ENCODE measurements around the gene ANKRD62.

ANKRD62 gene

GRCh38 chr18:12056034-12056883 is 37.4 kb upstream of the ANKRD62 start:
- no peaks in the 10 kb centered on the region for H3K27me3 ChIP-seq (ENCODE audit: control insufficient read depth, insufficient read depth, low read length, poor library complexity, severe bottlenecking)
- no peaks in the 10 kb centered on the region for H3K36me3 ChIP-seq (ENCODE audit: control insufficient read depth, insufficient read depth, low read length)
- 87 to 90% methylated on average over 13 to 14 of the region's 14 CpGs for WGBS, 2 experiments
- no peaks in the 10 kb centered on the region for H3K4me1 ChIP-seq (ENCODE audit: control insufficient read depth, insufficient read depth, low read length)
- no peaks in the 10 kb centered on the region for H3K9me3 ChIP-seq (ENCODE audit: control insufficient read depth, low read length)
- no peak overlapping the region for H3K27ac ChIP-seq (ENCODE audit: insufficient read depth, low read depth, low read length, poor library complexity, severe bottlenecking)
- no peak overlapping the region for H3K4me3 ChIP-seq (ENCODE audit: insufficient read depth, low read depth, low read length)

- WGBS, 2 experiments = 86 to 89% methylated on average over 14 of the region's 14 CpGs
- Histone ChIP-seq H3K27me3 (ENCODE audit: control insufficient read depth, insufficient read depth, low read length, poor library complexity, severe bottlenecking) (no peaks in the 10 kb centered on the region), H3K4me1 (ENCODE audit: control insufficient read depth, insufficient read depth, low read length) (no peaks in the 10 kb centered on the region), H3K4me3 (ENCODE audit: insufficient read depth, low read depth, low read length) (no peak overlapping the region), H3K9me3 (ENCODE audit: control insufficient read depth, low read length) (no peaks in the 10 kb centered on the region), H3K27ac (ENCODE audit: insufficient read depth, low read depth, low read length, poor library complexity, severe bottlenecking) (no peak overlapping the region), H3K36me3 (ENCODE audit: control insufficient read depth, insufficient read depth, low read length) (no peaks in the 10 kb centered on the region)
These were observed 36.7 kb upstream of the ANKRD62 start for GRCh38 chr18:12056884-12057402.

- Histone ChIP-seq H3K4me1 (ENCODE audit: control insufficient read depth, insufficient read depth, low read length) (no peaks in the 10 kb centered on the region), H3K4me3 (ENCODE audit: insufficient read depth, low read depth, low read length) (no peak overlapping the region), H3K36me3 (ENCODE audit: control insufficient read depth, insufficient read depth, low read length) (no peaks in the 10 kb centered on the region), H3K9me3 (ENCODE audit: control insufficient read depth, low read length) (no peaks in the 10 kb centered on the region), H3K27ac (ENCODE audit: insufficient read depth, low read depth, low read length, poor library complexity, severe bottlenecking) (no peak overlapping the region), H3K27me3 (ENCODE audit: control insufficient read depth, insufficient read depth, low read length, poor library complexity, severe bottlenecking) (no peaks in the 10 kb centered on the region)
- WGBS, 2 experiments = 77 to 79% methylated on average over 13 of the region's 14 CpGs
These were observed 36.1 kb upstream of the ANKRD62 start for GRCh38 chr18:12057419-12058039.

GRCh38 chr18:12059334-12060181 is 34.1 kb upstream of the ANKRD62 start:
- H3K36me3 ChIP-seq (ENCODE audit: control insufficient read depth, insufficient read depth, low read length) = no peaks in the 10 kb centered on the region
- no peak overlapping the region for H3K27ac ChIP-seq (ENCODE audit: insufficient read depth, low read depth, low read length, poor library complexity, severe bottlenecking)
- H3K9me3 ChIP-seq (ENCODE audit: control insufficient read depth, low read length) = no peaks in the 10 kb centered on the region
- WGBS, 2 experiments = 88 to 91% methylated on average over 16 of the region's 16 CpGs
- H3K4me3 ChIP-seq (ENCODE audit: insufficient read depth, low read depth, low read length) = no peak overlapping the region
- no peaks in the 10 kb centered on the region for H3K4me1 ChIP-seq (ENCODE audit: control insufficient read depth, insufficient read depth, low read length)
- H3K27me3 ChIP-seq (ENCODE audit: control insufficient read depth, insufficient read depth, low read length, poor library complexity, severe bottlenecking) = no peaks in the 10 kb centered on the region

GRCh38 chr18:12060182-12060870 is 33.3 kb upstream of the ANKRD62 start:
- WGBS, 2 experiments = 84 to 86% methylated on average over 20 of the region's 20 CpGs
- Histone ChIP-seq H3K9me3 (ENCODE audit: control insufficient read depth, low read length) (no peaks in the 10 kb centered on the region), H3K4me1 (ENCODE audit: control insufficient read depth, insufficient read depth, low read length) (no peaks in the 10 kb centered on the region), H3K27me3 (ENCODE audit: control insufficient read depth, insufficient read depth, low read length, poor library complexity, severe bottlenecking) (no peaks in the 10 kb centered on the region), H3K36me3 (ENCODE audit: control insufficient read depth, insufficient read depth, low read length) (no peaks in the 10 kb centered on the region), H3K27ac (ENCODE audit: insufficient read depth, low read depth, low read length, poor library complexity, severe bottlenecking) (no peak overlapping the region), H3K4me3 (ENCODE audit: insufficient read depth, low read depth, low read length) (no peak overlapping the region)

- H3K27ac ChIP-seq (ENCODE audit: insufficient read depth, low read depth, low read length, poor library complexity, severe bottlenecking) = no peak overlapping the region
- no peaks in the 10 kb centered on the region for H3K9me3 ChIP-seq (ENCODE audit: control insufficient read depth, low read length)
- H3K4me1 ChIP-seq (ENCODE audit: control insufficient read depth, insufficient read depth, low read length) = no peaks in the 10 kb centered on the region
- no peak overlapping the region for H3K4me3 ChIP-seq (ENCODE audit: insufficient read depth, low read depth, low read length)
- no peaks in the 10 kb centered on the region for H3K27me3 ChIP-seq (ENCODE audit: control insufficient read depth, insufficient read depth, low read length, poor library complexity, severe bottlenecking)
- H3K36me3 ChIP-seq (ENCODE audit: control insufficient read depth, insufficient read depth, low read length) = no peaks in the 10 kb centered on the region
- 90% methylated on average over 14 of the region's 14 CpGs for WGBS, 2 experiments
These were observed 32.0 kb upstream of the ANKRD62 start for GRCh38 chr18:12061685-12062084.

- Histone ChIP-seq H3K27me3 (ENCODE audit: control insufficient read depth, insufficient read depth, low read length, poor library complexity, severe bottlenecking) (no peaks in the 10 kb centered on the region), H3K36me3 (ENCODE audit: control insufficient read depth, insufficient read depth, low read length) (no peaks in the 10 kb centered on the region), H3K27ac (ENCODE audit: insufficient read depth, low read depth, low read length, poor library complexity, severe bottlenecking) (no peak overlapping the region), H3K4me3 (ENCODE audit: insufficient read depth, low read depth, low read length) (no peak overlapping the region), H3K9me3 (ENCODE audit: control insufficient read depth, low read length) (no peaks in the 10 kb centered on the region), H3K4me1 (ENCODE audit: control insufficient read depth, insufficient read depth, low read length) (no peaks in the 10 kb centered on the region)
- 79 to 81% methylated on average over 4 of the region's 4 CpGs for WGBS, 2 experiments
These were observed 30.7 kb upstream of the ANKRD62 start for GRCh38 chr18:12062974-12063373.

GRCh38 chr18:12064086-12064763 is 29.4 kb upstream of the ANKRD62 start:
- no peak overlapping the region for H3K27ac ChIP-seq (ENCODE audit: insufficient read depth, low read depth, low read length, poor library complexity, severe bottlenecking)
- H3K36me3 ChIP-seq (ENCODE audit: control insufficient read depth, insufficient read depth, low read length) = no peaks in the 10 kb centered on the region
- H3K4me3 ChIP-seq (ENCODE audit: insufficient read depth, low read depth, low read length) = no peak overlapping the region
- no peaks in the 10 kb centered on the region for H3K9me3 ChIP-seq (ENCODE audit: control insufficient read depth, low read length)
- no peaks in the 10 kb centered on the region for H3K27me3 ChIP-seq (ENCODE audit: control insufficient read depth, insufficient read depth, low read length, poor library complexity, severe bottlenecking)
- H3K4me1 ChIP-seq (ENCODE audit: control insufficient read depth, insufficient read depth, low read length) = no peaks in the 10 kb centered on the region
- WGBS, 2 experiments = 90 to 91% methylated on average over 7 of the region's 7 CpGs

GRCh38 chr18:12065397-12065796 is 28.2 kb upstream of the ANKRD62 start:
- H3K9me3 ChIP-seq (ENCODE audit: control insufficient read depth, low read length) = no peaks in the 10 kb centered on the region
- H3K36me3 ChIP-seq (ENCODE audit: control insufficient read depth, insufficient read depth, low read length) = no peaks in the 10 kb centered on the region
- no peaks in the 10 kb centered on the region for H3K27me3 ChIP-seq (ENCODE audit: control insufficient read depth, insufficient read depth, low read length, poor library complexity, severe bottlenecking)
- WGBS, 2 experiments = 84 to 86% methylated on average over 5 of the region's 5 CpGs
- no peak overlapping the region for H3K27ac ChIP-seq (ENCODE audit: insufficient read depth, low read depth, low read length, poor library complexity, severe bottlenecking)
- H3K4me1 ChIP-seq (ENCODE audit: control insufficient read depth, insufficient read depth, low read length) = no peaks in the 10 kb centered on the region
- no peak overlapping the region for H3K4me3 ChIP-seq (ENCODE audit: insufficient read depth, low read depth, low read length)

Measured in ectodermal cell (in vitro differentiated cells).